ENCODE results near the gene UCHL1.
"Not testable (repeated sequence)": the region's sequence is repeated elsewhere in the genome, so short reads cannot be mapped to it uniquely, and the experiment has no call there.

Gene UCHL1

GRCh38 chr4:41269682-41270081 is 13.0 kb downstream of the UCHL1 start:
- no peak overlapping the region for H3K4me2 ChIP-seq (ENCODE audit: low read length)
- no peak overlapping the region for H2AFZ ChIP-seq (ENCODE audit: low read length)
- H3K9me3 ChIP-seq (ENCODE audit: low read length) = no peaks in the 10 kb centered on the region
- H3K79me2 ChIP-seq (ENCODE audit: insufficient read depth, low read length) = no peaks in the 10 kb centered on the region
- TF ChIP-seq, protein P1, sequence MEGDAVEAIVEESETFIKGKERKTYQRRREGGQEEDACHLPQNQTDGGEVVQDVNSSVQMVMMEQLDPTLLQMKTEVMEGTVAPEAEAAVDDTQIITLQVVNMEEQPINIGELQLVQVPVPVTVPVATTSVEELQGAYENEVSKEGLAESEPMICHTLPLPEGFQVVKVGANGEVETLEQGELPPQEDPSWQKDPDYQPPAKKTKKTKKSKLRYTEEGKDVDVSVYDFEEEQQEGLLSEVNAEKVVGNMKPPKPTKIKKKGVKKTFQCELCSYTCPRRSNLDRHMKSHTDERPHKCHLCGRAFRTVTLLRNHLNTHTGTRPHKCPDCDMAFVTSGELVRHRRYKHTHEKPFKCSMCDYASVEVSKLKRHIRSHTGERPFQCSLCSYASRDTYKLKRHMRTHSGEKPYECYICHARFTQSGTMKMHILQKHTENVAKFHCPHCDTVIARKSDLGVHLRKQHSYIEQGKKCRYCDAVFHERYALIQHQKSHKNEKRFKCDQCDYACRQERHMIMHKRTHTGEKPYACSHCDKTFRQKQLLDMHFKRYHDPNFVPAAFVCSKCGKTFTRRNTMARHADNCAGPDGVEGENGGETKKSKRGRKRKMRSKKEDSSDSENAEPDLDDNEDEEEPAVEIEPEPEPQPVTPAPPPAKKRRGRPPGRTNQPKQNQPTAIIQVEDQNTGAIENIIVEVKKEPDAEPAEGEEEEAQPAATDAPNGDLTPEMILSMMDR (IDR thresholded peaks at IDR 0.05; ENCODE audit: low read length) = no peak
- TF ChIP-seq EZH2 (IDR thresholded peaks at IDR 0.05; ENCODE audit: borderline replicate concordance, low read length) = no peak
- H3K9ac ChIP-seq (ENCODE audit: low read length) = no peak overlapping the region
- no peak overlapping the region for H3K27ac ChIP-seq (ENCODE audit: low read depth, low read length, poor library complexity, severe bottlenecking)
- H3K9me2 ChIP-seq (ENCODE audit: low read depth, low read length) = no peaks in the 10 kb centered on the region
- H3K36me3 ChIP-seq (ENCODE audit: insufficient read depth, low read length) = peaks cover 55% of the 10 kb centered on the region
- no peaks in the 10 kb centered on the region for H3K27me3 ChIP-seq (ENCODE audit: insufficient read depth, low read length)
- H3K4me1 ChIP-seq (ENCODE audit: insufficient read depth, low read length, severe bottlenecking) = no peaks in the 10 kb centered on the region
- no peaks in the 10 kb centered on the region for H3F3A ChIP-seq (ENCODE audit: insufficient read depth, low read length)
- H4K20me1 ChIP-seq (ENCODE audit: insufficient read depth, low read length) = no peaks in the 10 kb centered on the region
- no peak overlapping the region for H3K4me3 ChIP-seq (ENCODE audit: low read depth, low read length, poor library complexity, severe bottlenecking)

GRCh38 chr4:41275931-41276330 is 19.2 kb downstream of the UCHL1 start:
- H3K9me2 ChIP-seq (ENCODE audit: low read depth, low read length); H4K20me1 ChIP-seq (ENCODE audit: insufficient read depth, low read length); H3K4me3 ChIP-seq (ENCODE audit: low read depth, low read length, poor library complexity, severe bottlenecking); H3K36me3 ChIP-seq (ENCODE audit: insufficient read depth, low read length); H3K79me2 ChIP-seq (ENCODE audit: insufficient read depth, low read length); H3K4me1 ChIP-seq (ENCODE audit: insufficient read depth, low read length, severe bottlenecking); H3K27ac ChIP-seq (ENCODE audit: low read depth, low read length, poor library complexity, severe bottlenecking); H3K27me3 ChIP-seq (ENCODE audit: insufficient read depth, low read length); H3K9me3 ChIP-seq (ENCODE audit: low read length); H3F3A ChIP-seq (ENCODE audit: insufficient read depth, low read length); H3K4me2 ChIP-seq (ENCODE audit: low read length); H2AFZ ChIP-seq (ENCODE audit: low read length); H3K9ac ChIP-seq (ENCODE audit: low read length): not testable (repeated sequence)

DNA sequence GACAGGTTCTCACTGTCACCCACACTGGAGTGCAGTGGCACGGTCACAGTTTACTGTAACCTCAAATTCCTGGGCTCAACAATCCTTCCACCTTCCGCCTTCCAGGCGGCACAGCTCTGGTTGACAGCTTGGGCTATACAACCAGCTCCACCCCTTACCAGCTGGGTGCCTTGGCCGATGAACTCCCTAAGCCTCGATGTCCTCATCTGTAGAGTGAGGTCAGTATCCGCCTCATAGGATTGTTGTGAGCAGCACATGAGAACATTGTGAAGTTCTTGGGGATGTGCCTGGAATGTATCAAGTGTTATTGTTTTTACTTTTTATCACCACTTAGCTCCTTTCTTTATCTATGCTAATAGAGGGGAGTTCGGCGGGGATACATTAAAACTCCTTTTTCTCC is 23.3 kb downstream of the UCHL1 start:
- H3K79me2 ChIP-seq (ENCODE audit: insufficient read depth, low read length) = no peaks in the 10 kb centered on the region
- no peaks in the 10 kb centered on the region for H3F3A ChIP-seq (ENCODE audit: insufficient read depth, low read length)
- no peaks in the 10 kb centered on the region for H3K9me2 ChIP-seq (ENCODE audit: low read depth, low read length)
- no peak overlapping the region for H3K4me3 ChIP-seq (ENCODE audit: low read depth, low read length, poor library complexity, severe bottlenecking)
- H3K36me3 ChIP-seq (ENCODE audit: insufficient read depth, low read length) = no peaks in the 10 kb centered on the region; the same call in 1 of the 2 replicates
- TF ChIP-seq, protein P1 (IDR thresholded peaks at IDR 0.05; ENCODE audit: low read length) = no peak
- no peak for TF ChIP-seq EZH2 (IDR thresholded peaks at IDR 0.05; ENCODE audit: borderline replicate concordance, low read length)
- H3K27ac ChIP-seq (ENCODE audit: low read depth, low read length, poor library complexity, severe bottlenecking) = no peak overlapping the region
- no peaks in the 10 kb centered on the region for H3K4me1 ChIP-seq (ENCODE audit: insufficient read depth, low read length, severe bottlenecking)
- H3K9me3 ChIP-seq (ENCODE audit: low read length) = no peaks in the 10 kb centered on the region
- no peak overlapping the region for H3K9ac ChIP-seq (ENCODE audit: low read length)
- no peaks in the 10 kb centered on the region for H4K20me1 ChIP-seq (ENCODE audit: insufficient read depth, low read length)
- no peak overlapping the region for H3K4me2 ChIP-seq (ENCODE audit: low read length)
- H2AFZ ChIP-seq (ENCODE audit: low read length) = no peak overlapping the region
- no peaks in the 10 kb centered on the region for H3K27me3 ChIP-seq (ENCODE audit: insufficient read depth, low read length)

- no peaks in the 10 kb centered on the region; the same call in 1 of the 2 replicates for H3K36me3 ChIP-seq (ENCODE audit: insufficient read depth, low read length)
- no peak overlapping the region for H3K9ac ChIP-seq (ENCODE audit: low read length)
- no peaks in the 10 kb centered on the region for H3F3A ChIP-seq (ENCODE audit: insufficient read depth, low read length)
- no peak overlapping the region for H3K4me2 ChIP-seq (ENCODE audit: low read length)
- TF ChIP-seq, protein P1 (IDR thresholded peaks at IDR 0.05; ENCODE audit: low read length) = peak; percentile 88
- no peak for TF ChIP-seq EZH2 (IDR thresholded peaks at IDR 0.05; ENCODE audit: borderline replicate concordance, low read length)
- no peaks in the 10 kb centered on the region for H3K79me2 ChIP-seq (ENCODE audit: insufficient read depth, low read length)
- H3K9me3 ChIP-seq (ENCODE audit: low read length) = no peaks in the 10 kb centered on the region
- H3K4me1 ChIP-seq (ENCODE audit: insufficient read depth, low read length, severe bottlenecking) = no peaks in the 10 kb centered on the region
- H2AFZ ChIP-seq (ENCODE audit: low read length) = no peak overlapping the region
- H3K27me3 ChIP-seq (ENCODE audit: insufficient read depth, low read length) = no peaks in the 10 kb centered on the region
- H3K9me2 ChIP-seq (ENCODE audit: low read depth, low read length) = no peaks in the 10 kb centered on the region
- no peak overlapping the region for H3K4me3 ChIP-seq (ENCODE audit: low read depth, low read length, poor library complexity, severe bottlenecking)
- no peak overlapping the region for H3K27ac ChIP-seq (ENCODE audit: low read depth, low read length, poor library complexity, severe bottlenecking)
- H4K20me1 ChIP-seq (ENCODE audit: insufficient read depth, low read length) = no peaks in the 10 kb centered on the region
Measured at GRCh38 chr4:41281038-41281634, 24.4 kb downstream of the UCHL1 start.
